ENCODE data around the gene GAS2L3. TPM values are rescaled to one million over a fixed set of nuclear protein-coding genes. Genes with fewer than 3 reads are reported as not detected.

Gene GAS2L3
- total and polyA plus RNA-seq, 12 donors: 0.43 to 5.6 (median 1.7) TPM

- H3K27ac ChIP-seq: no peak overlapping the region
- ATAC-seq: peak in 1 of 8 donors; percentile 20
These were observed 35.3 kb downstream of the GAS2L3 start for GRCh38 chr12:100608776-100609175.

GRCh38 chr12:100610666-100611430 lies 37.4 kb downstream of the GAS2L3 start:
- Histone ChIP-seq H3K27me3 (no peaks in the 10 kb centered on the region), H3K4me1 (peaks cover 0 to 23% (median 0%) of the 10 kb centered on the region in 9 donors), H3K9me3 (peaks cover 0 to 10% (median 0%) of the 10 kb centered on the region in 11 donors), H3K36me3 (peaks cover 0 to 28% (median 0%) of the 10 kb centered on the region in 9 donors), H3K27ac (no peak overlapping the region), H3K4me3 (no peak overlapping the region)
- no peak for TF ChIP-seq CTCF (IDR thresholded peaks at IDR 0.05)
- 85 to 88% methylated on average over 4 of the region's 4 CpGs for WGBS, 2 donors
- DNase-seq (no peak), ATAC-seq (no peak)
- intact Hi-C loops (cut with DNase I): loop anchor here in 1 of 10 donors (2.0 kb wide), 1 partner anchor 24 kb away; no protein-coding TSS in a partner anchor

More at GRCh38 chr12:100608776-100609175, 35.3 kb downstream of the GAS2L3 start:
- DNase-seq: peak in 1 of 2 donors; percentile 11
- Histone ChIP-seq H3K9me3 (peaks cover 0 to 14% (median 0%) of the 10 kb centered on the region in 11 donors), H3K36me3 (peaks cover 0 to 19% (median 0%) of the 10 kb centered on the region in 9 donors), H3K27me3 (no peaks in the 10 kb centered on the region), H3K4me1 (peaks cover 0 to 23% (median 0%) of the 10 kb centered on the region in 9 donors), H3K4me3 (no peak overlapping the region)
- intact Hi-C loops (cut with DNase I): no loop called here
- TF ChIP-seq CTCF (IDR thresholded peaks at IDR 0.05): no peak
- WGBS, 2 donors: 87 to 90% methylated on average over 1 of the region's 1 CpG

- Histone ChIP-seq H3K9me3 (no peaks in the 10 kb centered on the region), H3K27ac (no peak overlapping the region), H3K4me1 (peaks cover 0 to 23% (median 0%) of the 10 kb centered on the region in 9 donors), H3K27me3 (no peaks in the 10 kb centered on the region), H3K4me3 (no peak overlapping the region), H3K36me3 (peaks cover 0 to 28% (median 0%) of the 10 kb centered on the region in 9 donors)
- DNase-seq (no peak), ATAC-seq (no peak)
- TF ChIP-seq CTCF (IDR thresholded peaks at IDR 0.05): no peak
- intact Hi-C loops (cut with DNase I): no loop called here
- 91 to 95% methylated on average over 3 of the region's 3 CpGs for WGBS, 2 donors
These were observed 39.1 kb downstream of the GAS2L3 start for GRCh38 chr12:100612606-100613005.

- no peaks in the 10 kb centered on the region for H3K27me3 ChIP-seq
- no peaks in the 10 kb centered on the region for H3K4me1 ChIP-seq
- intact Hi-C loops (cut with DNase I): no loop called here
- H3K27ac ChIP-seq: no peak overlapping the region
- no peaks in the 10 kb centered on the region for H3K9me3 ChIP-seq
- H3K36me3 ChIP-seq: peaks cover 0 to 6% (median 0%) of the 10 kb centered on the region in 9 donors
- DNase-seq (no peak), ATAC-seq (no peak)
- TF ChIP-seq CTCF (IDR thresholded peaks at IDR 0.05): no peak
- no peak overlapping the region for H3K4me3 ChIP-seq
- WGBS, 2 donors: 86 to 95% methylated on average over 4 of the region's 4 CpGs
These were observed 51.1 kb downstream of the GAS2L3 start for GRCh38 chr12:100624571-100624970.
